Smooth muscle cell (in vitro differentiated cells): ENCODE results near the gene TRIM44. TPM values are rescaled to one million over a fixed set of nuclear protein-coding genes. Genes with fewer than 3 reads are reported as not detected.

Source experiments
- DNase-seq: peaks from one replicate; lab custom pipeline; 2025; ENCODE audit not compliant: unreplicated experiment; lab: John Stamatoyannopoulos, UW
- H2AFZ ChIP-seq: fragments of 200-600 bp; sonication (generic); 2 replicates; pipeline ENCODE4 v1.6.0; 2016; ENCODE audit warnings: antibody characterized with exemption, low read depth, mild to moderate bottlenecking
- H3F3A ChIP-seq: fragments of 200-600 bp; sonication (generic); 2 replicates; pipeline ENCODE4 v1.6.0; 2017; ENCODE audit warnings: antibody characterized with exemption, low read depth
- H3K27ac ChIP-seq: fragments of 200-600 bp; sonication (generic); 2 replicates; pipeline ENCODE4 v1.5.1; 2016; ENCODE audit warnings: low read depth, mild to moderate bottlenecking
- H3K27me3 ChIP-seq: fragments of 200-600 bp; sonication (generic); 2 replicates; pipeline ENCODE4 v1.6.1; 2016; ENCODE audit warnings: low read depth, mild to moderate bottlenecking
- H3K36me3 ChIP-seq: fragments of 200-600 bp; sonication (generic); 2 replicates; pipeline ENCODE4 v1.5.1; 2016; ENCODE audit warnings: low read depth
- H3K4me1 ChIP-seq: fragments of 200-600 bp; sonication (generic); 2 replicates; pipeline ENCODE4 v1.5.1; 2016; ENCODE audit warnings: low read depth
- H3K4me2 ChIP-seq: fragments of 200-600 bp; sonication (generic); 2 replicates; pipeline ENCODE4 v1.6.0; 2016; ENCODE audit warnings: mild to moderate bottlenecking
- H3K4me3 ChIP-seq: fragments of 200-600 bp; sonication (generic); 2 replicates; pipeline ENCODE4 v1.5.1; 2016; ENCODE audit warnings: mild to moderate bottlenecking
- H3K79me2 ChIP-seq: fragments of 200-600 bp; sonication (generic); 2 replicates; pipeline ENCODE4 v1.6.0; 2016; ENCODE audit warnings: low read depth, mild to moderate bottlenecking
- H3K9ac ChIP-seq: fragments of 200-600 bp; sonication (generic); 2 replicates; pipeline ENCODE4 v1.6.0; 2016; ENCODE audit warnings: low read depth
- H3K9me3 ChIP-seq: fragments of 200-600 bp; sonication (generic); replicated peaks from 2 replicates; pipeline ENCODE4 v1.5.1; 2016; ENCODE audit warnings: low read depth
- H4K20me1 ChIP-seq: fragments of 200-600 bp; sonication (generic); 2 replicates; pipeline ENCODE4 v1.6.0; 2016; ENCODE audit warnings: low read depth
- CTCF ChIP-seq: fragments of 200-600 bp; sonication (generic); IDR thresholded peaks from 2 replicates; pipeline ENCODE4 v1.5.1; 2017; ENCODE audit warnings: borderline replicate concordance, mild to moderate bottlenecking, antibody characterized with exemption; ENCODE audit not compliant: insufficient read depth, poor library complexity, severe bottlenecking
- WGBS: methylation state at CpG from one replicate; pipeline ENCODE4 v1.1.7; 2016; ENCODE audit warnings: low lambda C conversion rate; 5-methylcytosine and 5-hydroxymethylcytosine counted together
- polyA plus RNA-seq: library from polyadenylated mRNA; unstranded; fragments of >200 nt; fragmentation: Nextera tagmentation; extraction: Ambion mirVana; gene quantifications from 2 replicates; pipeline ENCODE4 v1.2.1, GENCODE V29; 2016
- total RNA-seq: library from RNA; depleted of rRNA; stranded (reverse); fragments of >200 nt; gene quantifications from 2 replicates; pipeline ENCODE4 v1.2.3, GENCODE V29; 2014

Gene TRIM44
- total and polyA plus RNA-seq, 2 experiments from 2014 or later = 20.9 to 32.9 TPM

- Histone ChIP-seq H3K36me3 (no peaks in the 10 kb centered on the region), H3K27me3 (no peaks in the 10 kb centered on the region), H4K20me1 (peaks cover 97% of the 10 kb centered on the region), H3K4me1 (no peaks in the 10 kb centered on the region), H3K4me2 (no peak overlapping the region), H3K9me3 (no peaks in the 10 kb centered on the region), H3F3A (no peaks in the 10 kb centered on the region), H3K4me3 (no peak overlapping the region), H3K79me2 (peaks cover 98% of the 10 kb centered on the region), H2AFZ (no peak overlapping the region), H3K27ac (peak overlapping the region; percentile 38), H3K9ac (no peak overlapping the region)
- no peak for TF ChIP-seq CTCF
- no peak for DNase-seq
- WGBS = 80% methylated on average over 1 of the region's 1 CpG
Measured at GRCh38 chr11:35675901-35676610, 13.5 kb downstream of the TRIM44 start.

GRCh38 chr11:35676611-35676965, 14.0 kb downstream of the TRIM44 start:
- peaks cover 97% of the 10 kb centered on the region for H4K20me1 ChIP-seq
- 88% methylated on average over 1 of the region's 1 CpG for WGBS
- DNase-seq = no peak
- H3K79me2 ChIP-seq = peaks cover 98% of the 10 kb centered on the region
- no peaks in the 10 kb centered on the region for H3K27me3 ChIP-seq
- no peak overlapping the region for H3K4me2 ChIP-seq
- no peak overlapping the region for H3K4me3 ChIP-seq
- no peak overlapping the region for H3K9ac ChIP-seq
- no peak for TF ChIP-seq CTCF
- H3K27ac ChIP-seq = peak overlapping the region; percentile 38
- H3K36me3 ChIP-seq = no peaks in the 10 kb centered on the region
- H3K4me1 ChIP-seq = no peaks in the 10 kb centered on the region
- H3K9me3 ChIP-seq = no peaks in the 10 kb centered on the region
- no peaks in the 10 kb centered on the region for H3F3A ChIP-seq
- no peak overlapping the region for H2AFZ ChIP-seq

GRCh38 chr11:35677904-35678303, 15.3 kb downstream of the TRIM44 start:
- Histone ChIP-seq H3K4me2 (no peak overlapping the region), H3F3A (no peaks in the 10 kb centered on the region), H3K27me3 (no peaks in the 10 kb centered on the region), H3K9me3 (no peaks in the 10 kb centered on the region), H4K20me1 (peaks cover 97% of the 10 kb centered on the region), H3K9ac (no peak overlapping the region), H3K4me1 (peaks cover 8% of the 10 kb centered on the region), H3K36me3 (no peaks in the 10 kb centered on the region), H3K79me2 (peaks cover 94% of the 10 kb centered on the region), H2AFZ (no peak overlapping the region), H3K4me3 (no peak overlapping the region), H3K27ac (no peak overlapping the region)
- no peak for DNase-seq
- WGBS = 97% methylated on average over 1 of the region's 1 CpG
- TF ChIP-seq CTCF = no peak

GRCh38 chr11:35678471-35678870, 15.9 kb downstream of the TRIM44 start:
- no peak for TF ChIP-seq CTCF
- Histone ChIP-seq H3K4me3 (no peak overlapping the region), H3K9ac (no peak overlapping the region), H3K27ac (no peak overlapping the region), H3K27me3 (no peaks in the 10 kb centered on the region), H4K20me1 (peaks cover 97% of the 10 kb centered on the region), H2AFZ (no peak overlapping the region), H3K79me2 (peaks cover 94% of the 10 kb centered on the region), H3F3A (no peaks in the 10 kb centered on the region), H3K4me1 (peaks cover 11% of the 10 kb centered on the region), H3K9me3 (no peaks in the 10 kb centered on the region), H3K36me3 (no peaks in the 10 kb centered on the region), H3K4me2 (no peak overlapping the region)
- 96% methylated on average over 3 of the region's 4 CpGs for WGBS
- no peak for DNase-seq
